Glutamatergic neuron (in vitro differentiated cells): ENCODE results near the gene COL28A1. TPM values are rescaled to one million over a fixed set of nuclear protein-coding genes. Genes with fewer than 3 reads are reported as not detected.

ENCODE experiments used
- DNase-seq: peaks from one replicate; pipeline ENCODE4 v3.0.0; 2022
- H3K27ac Mint-ChIP-seq: one replicate; pipeline ENCODE4 v1.8.0; 2020; ENCODE audit warnings: mild to moderate bottlenecking, mixed read lengths, inconsistent platforms; ENCODE audit not compliant: unreplicated experiment
- H3K27me3 Mint-ChIP-seq: one replicate; pipeline ENCODE4 v1.8.0; 2020; ENCODE audit warnings: mild to moderate bottlenecking, moderate library complexity, mixed read lengths, inconsistent platforms; ENCODE audit not compliant: unreplicated experiment
- H3K36me3 Mint-ChIP-seq: one replicate; pipeline ENCODE4 v1.8.0; 2020; ENCODE audit warnings: mild to moderate bottlenecking, mixed read lengths, inconsistent platforms; ENCODE audit not compliant: unreplicated experiment
- H3K4me1 Mint-ChIP-seq: one replicate; pipeline ENCODE4 v1.8.0; 2020; ENCODE audit warnings: mild to moderate bottlenecking, low read depth, mixed read lengths, inconsistent platforms; ENCODE audit not compliant: unreplicated experiment
- H3K4me3 Mint-ChIP-seq: one replicate; pipeline ENCODE4 v1.8.0; 2020; ENCODE audit warnings: mild to moderate bottlenecking, mixed read lengths, inconsistent platforms; ENCODE audit not compliant: unreplicated experiment
- H3K9me3 Mint-ChIP-seq: one replicate; pipeline ENCODE4 v1.8.0; 2020; ENCODE audit warnings: mild to moderate bottlenecking, moderate library complexity, mixed read lengths, inconsistent platforms; ENCODE audit not compliant: unreplicated experiment
- CTCF ChIP-seq: fragments of 200-600 bp; sonication (generic); IDR thresholded peaks from one replicate; pipeline ENCODE4 v1.5.0; 2021; ENCODE audit not compliant: partially characterized antibody, unreplicated experiment
- total RNA-seq: library from RNA; stranded (reverse); fragmentation: NEBNext Ultra II Directional; extraction: Animal tissue kit (Norgen Biotek cat#: 25700); gene quantifications from one replicate; pipeline ENCODE4 v1.2.1, GENCODE V29; 2021; ENCODE audit not compliant: unreplicated experiment

COL28A1 gene
- total RNA-seq, 1 donor from 2014 or later, result 0.39 TPM

- DNase-seq, result no peak
- H3K9me3 Mint-ChIP-seq, result no peaks in the 10 kb centered on the region
- H3K27me3 Mint-ChIP-seq, result no peaks in the 10 kb centered on the region
- H3K36me3 Mint-ChIP-seq, result no peaks in the 10 kb centered on the region
- no peaks in the 10 kb centered on the region for H3K4me1 Mint-ChIP-seq
- H3K4me3 Mint-ChIP-seq, result no peak overlapping the region
- no peak overlapping the region for H3K27ac Mint-ChIP-seq
- no peak for TF ChIP-seq CTCF
Measured at GRCh38 chr7:7579638-7580037, 44.0 kb upstream of the COL28A1 start.

GRCh38 chr7:7577888-7578287 is 42.2 kb upstream of the COL28A1 start:
- TF ChIP-seq CTCF, result no peak
- Mint-ChIP-seq H3K36me3 (no peaks in the 10 kb centered on the region), H3K4me3 (no peak overlapping the region), H3K27ac (no peak overlapping the region), H3K4me1 (no peaks in the 10 kb centered on the region), H3K9me3 (peaks cover 1% of the 10 kb centered on the region), H3K27me3 (no peaks in the 10 kb centered on the region)
- no peak for DNase-seq

- Mint-ChIP-seq H3K36me3 (no peaks in the 10 kb centered on the region), H3K4me3 (no peak overlapping the region), H3K4me1 (no peaks in the 10 kb centered on the region), H3K27me3 (no peaks in the 10 kb centered on the region), H3K27ac (no peak overlapping the region), H3K9me3 (peaks cover 1% of the 10 kb centered on the region)
- DNase-seq, result no peak
- no peak for TF ChIP-seq CTCF
Measured at GRCh38 chr7:7576344-7576743, 40.7 kb upstream of the COL28A1 start.

- Mint-ChIP-seq H3K9me3 (peaks cover 7% of the 10 kb centered on the region), H3K27me3 (no peaks in the 10 kb centered on the region), H3K36me3 (peaks cover 12% of the 10 kb centered on the region), H3K27ac (no peak overlapping the region), H3K4me3 (no peak overlapping the region), H3K4me1 (peaks cover 4% of the 10 kb centered on the region)
- no peak for DNase-seq
- no peak for TF ChIP-seq CTCF
Measured at GRCh38 chr7:7573701-7574100, 38.0 kb upstream of the COL28A1 start.

GRCh38 chr7:7570584-7570983 is 34.9 kb upstream of the COL28A1 start:
- H3K27ac Mint-ChIP-seq, result no peak overlapping the region
- peaks cover 7% of the 10 kb centered on the region for H3K9me3 Mint-ChIP-seq
- no peak overlapping the region for H3K4me3 Mint-ChIP-seq
- TF ChIP-seq CTCF, result no peak
- H3K4me1 Mint-ChIP-seq, result peaks cover 11% of the 10 kb centered on the region
- peaks cover 12% of the 10 kb centered on the region for H3K36me3 Mint-ChIP-seq
- DNase-seq, result no peak
- H3K27me3 Mint-ChIP-seq, result no peaks in the 10 kb centered on the region
